H9 (cell line): Measurements from ENCODE around the gene TRIM32. TPM values are rescaled to one million over a fixed set of nuclear protein-coding genes. Genes with fewer than 3 reads are reported as not detected.

ENCODE experiments used
- DNase-seq: peaks from one replicate; pipeline ENCODE4 v3.0.0-alpha.2; 2017
- H2AFZ ChIP-seq: one replicate; pipeline ENCODE4 v1.6.1; 2013; ENCODE audit warnings: mild to moderate bottlenecking, low read length, control low read depth, moderate library complexity
- H2AK5ac ChIP-seq: 2 replicates; pipeline ENCODE4 v1.6.1; 2013; ENCODE audit warnings: low read length, control low read depth, mixed read lengths; ENCODE audit not compliant: insufficient read length
- H2BK120ac ChIP-seq: one replicate; pipeline ENCODE4 v1.6.1; 2013; ENCODE audit warnings: low read depth, mild to moderate bottlenecking, low read length, control low read depth, inconsistent platforms; ENCODE audit not compliant: poor library complexity, severe bottlenecking
- H2BK12ac ChIP-seq: 2 replicates; pipeline ENCODE4 v1.6.1; 2013; ENCODE audit warnings: low read length, control low read depth, mixed read lengths, low read depth; ENCODE audit not compliant: insufficient read length
- H2BK15ac ChIP-seq: 2 replicates; pipeline ENCODE4 v1.6.1; 2013; ENCODE audit warnings: low read depth, low read length, control low read depth
- H2BK20ac ChIP-seq: one replicate; pipeline ENCODE4 v1.6.1; 2013; ENCODE audit warnings: low read depth, mild to moderate bottlenecking, low read length, control low read depth, inconsistent platforms; ENCODE audit not compliant: poor library complexity, severe bottlenecking
- H2BK5ac ChIP-seq: 2 replicates; pipeline ENCODE4 v1.6.1; 2013; ENCODE audit warnings: low read length, control low read depth, mixed read lengths; ENCODE audit not compliant: insufficient read length
- H3K14ac ChIP-seq: 2 replicates; pipeline ENCODE4 v1.6.1; 2013; ENCODE audit warnings: low read length, control low read depth; ENCODE audit not compliant: insufficient read depth
- H3K18ac ChIP-seq: 2 replicates; pipeline ENCODE4 v1.6.1; 2013; ENCODE audit warnings: low read depth, mild to moderate bottlenecking, mixed read lengths, low read length, control low read depth; ENCODE audit not compliant: insufficient read length
- H3K23ac ChIP-seq: 2 replicates; pipeline ENCODE4 v1.6.1; 2013; ENCODE audit warnings: low read length, control low read depth, mixed read lengths, low read depth; ENCODE audit not compliant: insufficient read length
- H3K23me2 ChIP-seq: 2 replicates; pipeline ENCODE4 v1.6.1; 2013; ENCODE audit warnings: low read depth, mild to moderate bottlenecking, mixed read lengths, low read length, control low read depth; ENCODE audit not compliant: insufficient read length, poor library complexity, severe bottlenecking
- H3K27ac ChIP-seq: 2 replicates; pipeline ENCODE4 v1.5.1; 2013; ENCODE audit warnings: low read length, control low read depth, mixed read lengths, low read depth; ENCODE audit not compliant: insufficient read length
- H3K27me3 ChIP-seq: 2 replicates; pipeline ENCODE4 v1.6.1; 2013; ENCODE audit warnings: low read length, control low read depth, inconsistent platforms; ENCODE audit not compliant: insufficient read depth
- H3K4ac ChIP-seq: 2 replicates; pipeline ENCODE4 v1.6.1; 2013; ENCODE audit warnings: low read depth, mild to moderate bottlenecking, control low read depth, inconsistent platforms, low read length, moderate library complexity
- H3K4me1 ChIP-seq: 2 replicates; pipeline ENCODE4 v1.6.1; 2013; ENCODE audit warnings: low read length, control low read depth, inconsistent platforms; ENCODE audit not compliant: insufficient read depth
- H3K4me2 ChIP-seq: 2 replicates; pipeline ENCODE4 v1.6.1; 2013; ENCODE audit warnings: low read length, control low read depth, mixed read lengths; ENCODE audit not compliant: insufficient read length, insufficient read depth
- H3K56ac ChIP-seq: 2 replicates; pipeline ENCODE4 v1.6.1; 2013; ENCODE audit warnings: low read depth, mild to moderate bottlenecking, mixed read lengths, low read length, control low read depth; ENCODE audit not compliant: insufficient read length
- H3K79me1 ChIP-seq: 2 replicates; pipeline ENCODE4 v1.6.1; 2013; ENCODE audit warnings: low read depth, mild to moderate bottlenecking, moderate library complexity, low read length, control low read depth, inconsistent platforms; ENCODE audit not compliant: insufficient read depth, poor library complexity, severe bottlenecking
- H3K79me2 ChIP-seq: 2 replicates; pipeline ENCODE4 v1.6.1; 2013; ENCODE audit warnings: low read length, control low read depth, inconsistent platforms; ENCODE audit not compliant: insufficient read depth
- H3K9ac ChIP-seq: 2 replicates; pipeline ENCODE4 v1.6.1; 2013; ENCODE audit warnings: low read length, control low read depth, mixed read lengths; ENCODE audit not compliant: insufficient read length; ENCODE audit errors: extremely low read depth
- H3K9me3 ChIP-seq: one replicate; pipeline ENCODE4 v1.6.1; 2013; ENCODE audit warnings: low read depth, low read length, inconsistent platforms; ENCODE audit not compliant: control insufficient read depth
- H3T11ph ChIP-seq: one replicate; pipeline ENCODE4 v1.6.1; 2013; ENCODE audit warnings: mild to moderate bottlenecking, low read length, control low read depth, inconsistent platforms
- H4K20me1 ChIP-seq: one replicate; pipeline ENCODE4 v1.6.1; 2013; ENCODE audit not compliant: control insufficient read depth, insufficient read length, insufficient read depth
- H4K5ac ChIP-seq: 2 replicates; pipeline ENCODE4 v1.6.1; 2013; ENCODE audit warnings: low read depth, mild to moderate bottlenecking, mixed read lengths, low read length, control low read depth; ENCODE audit not compliant: insufficient read length
- H4K8ac ChIP-seq: replicated peaks from 2 replicates; pipeline ENCODE4 v1.6.1; 2013; ENCODE audit warnings: low read length, control low read depth, mixed read lengths, low read depth; ENCODE audit not compliant: insufficient read length
- H4K91ac ChIP-seq: 2 replicates; pipeline ENCODE4 v1.6.1; 2013; ENCODE audit warnings: low read depth, mild to moderate bottlenecking, moderate library complexity, mixed read lengths, low read length, control low read depth; ENCODE audit not compliant: insufficient read length
- H3K27ac Mint-ChIP-seq, 3 experiments: 2 replicates in 2 of 3; 3 replicates in 1 of 3; pipeline ENCODE4 v1.8.0; 2020 to 2021; ENCODE audit warnings: mixed read lengths in 3 of 3, mild to moderate bottlenecking in 1 of 3, moderate library complexity in 1 of 3
- H3K27me3 Mint-ChIP-seq: 2 replicates; pipeline ENCODE4 v1.8.0; 2021; ENCODE audit warnings: low read depth, mild to moderate bottlenecking, moderate library complexity, mixed read lengths
- H3K36me3 Mint-ChIP-seq, 3 experiments: 2 replicates in 2 of 3; 3 replicates in 1 of 3; pipeline ENCODE4 v1.8.0; 2020 to 2021; ENCODE audit warnings: low read depth in 3 of 3, mixed read lengths in 3 of 3; ENCODE audit not compliant: insufficient read depth in 1 of 3
- H3K4me1 Mint-ChIP-seq, 2 experiments: 2 replicates each; pipeline ENCODE4 v1.8.0; 2020; ENCODE audit warnings: mixed read lengths in 2 of 2
- H3K4me3 Mint-ChIP-seq, 2 experiments: 2 replicates in 1 of 2; 3 replicates in 1 of 2; pipeline ENCODE4 v1.8.0; 2020 to 2021; ENCODE audit warnings: mild to moderate bottlenecking in 2 of 2, mixed read lengths in 2 of 2, moderate library complexity in 1 of 2
- H3K9me3 Mint-ChIP-seq, 2 experiments: 2 replicates in 1 of 2; 3 replicates in 1 of 2; pipeline ENCODE4 v1.8.0; 2020; ENCODE audit warnings: mild to moderate bottlenecking in 2 of 2, mixed read lengths in 2 of 2, moderate library complexity in 1 of 2
- WGBS: extraction: QIAGEN DNeasy Blood & Tissue Kit; methylation state at CpG from one replicate; pipeline ENCODE4 v1.1.7; 2013; ENCODE audit warnings: missing lambda C conversion rate, low lambda C conversion rate, mixed read lengths; ENCODE audit not compliant: insufficient read length; ENCODE audit errors: extremely low coverage; 5-methylcytosine and 5-hydroxymethylcytosine counted together
- total RNA-seq: library from RNA; stranded (reverse); gene quantifications from 2 replicates; pipeline ENCODE4 v1.2.1, GENCODE V29; 2021
- TF ChIP-seq, protein P1 (sequence below): fragments of 200-600 bp; sonication (generic); conservative IDR thresholded peaks from 3 replicates; pipeline ENCODE4 v1.8.0; 2021; ENCODE audit warnings: antibody characterized with exemption, mild to moderate bottlenecking

The TRIM32 gene
- total RNA-seq, 1 experiment from 2014 or later: 12.9 TPM

DNA sequence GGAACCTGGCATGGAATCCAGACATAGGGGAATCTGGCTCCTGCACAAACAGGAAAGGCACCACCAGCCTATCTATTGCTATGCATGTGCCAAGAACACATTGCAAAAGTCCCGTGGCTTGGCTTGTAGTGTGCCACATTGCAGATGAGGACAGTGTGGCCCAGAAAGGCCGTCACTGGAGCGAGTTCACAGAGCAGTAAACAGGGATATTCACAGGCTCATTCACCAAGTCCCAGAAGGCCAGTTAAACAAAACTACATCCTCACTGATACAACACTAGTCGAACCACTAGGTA is 39.6 kb upstream of the TRIM32 start:
- H3K23ac ChIP-seq: no peak overlapping the region
- no peak overlapping the region for H2BK20ac ChIP-seq
- H4K8ac ChIP-seq: no peak overlapping the region
- no peak overlapping the region for H2AFZ ChIP-seq
- H2BK12ac ChIP-seq: no peak overlapping the region
- H4K5ac ChIP-seq: no peak overlapping the region
- H3K27me3 ChIP-seq: no peaks in the 10 kb centered on the region
- H3K4me1 Mint-ChIP-seq: no peaks in the 10 kb centered on the region
- no peak overlapping the region for H3K9ac ChIP-seq
- no peak overlapping the region for H3K4me2 ChIP-seq
- H4K20me1 ChIP-seq: no peaks in the 10 kb centered on the region
- H3T11ph ChIP-seq: no peak overlapping the region
- H3K79me1 ChIP-seq: no peaks in the 10 kb centered on the region
- no peak overlapping the region for H3K18ac ChIP-seq
- no peaks in the 10 kb centered on the region for H3K23me2 ChIP-seq
- no peak overlapping the region for H2AK5ac ChIP-seq
- H3K36me3 Mint-ChIP-seq: no peaks in the 10 kb centered on the region; a peak in 2 of 7 replicates
- no peak overlapping the region for H3K14ac ChIP-seq
- H3K4ac ChIP-seq: no peak overlapping the region
- no peak overlapping the region for H2BK120ac ChIP-seq
- TF ChIP-seq, protein P1, sequence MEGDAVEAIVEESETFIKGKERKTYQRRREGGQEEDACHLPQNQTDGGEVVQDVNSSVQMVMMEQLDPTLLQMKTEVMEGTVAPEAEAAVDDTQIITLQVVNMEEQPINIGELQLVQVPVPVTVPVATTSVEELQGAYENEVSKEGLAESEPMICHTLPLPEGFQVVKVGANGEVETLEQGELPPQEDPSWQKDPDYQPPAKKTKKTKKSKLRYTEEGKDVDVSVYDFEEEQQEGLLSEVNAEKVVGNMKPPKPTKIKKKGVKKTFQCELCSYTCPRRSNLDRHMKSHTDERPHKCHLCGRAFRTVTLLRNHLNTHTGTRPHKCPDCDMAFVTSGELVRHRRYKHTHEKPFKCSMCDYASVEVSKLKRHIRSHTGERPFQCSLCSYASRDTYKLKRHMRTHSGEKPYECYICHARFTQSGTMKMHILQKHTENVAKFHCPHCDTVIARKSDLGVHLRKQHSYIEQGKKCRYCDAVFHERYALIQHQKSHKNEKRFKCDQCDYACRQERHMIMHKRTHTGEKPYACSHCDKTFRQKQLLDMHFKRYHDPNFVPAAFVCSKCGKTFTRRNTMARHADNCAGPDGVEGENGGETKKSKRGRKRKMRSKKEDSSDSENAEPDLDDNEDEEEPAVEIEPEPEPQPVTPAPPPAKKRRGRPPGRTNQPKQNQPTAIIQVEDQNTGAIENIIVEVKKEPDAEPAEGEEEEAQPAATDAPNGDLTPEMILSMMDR: no peak; the same call in 2 of the 3 replicates
- WGBS: no CpG with 5 or more reads among the region's 4 CpGs
- no peak overlapping the region for H3K27ac ChIP-seq
- no peak overlapping the region for H3K27ac Mint-ChIP-seq
- no peak for DNase-seq
- no peaks in the 10 kb centered on the region for H3K9me3 ChIP-seq
- no peaks in the 10 kb centered on the region for H3K4me1 ChIP-seq
- no peaks in the 10 kb centered on the region for H3K27me3 Mint-ChIP-seq
- no peak overlapping the region for H2BK15ac ChIP-seq
- H3K9me3 Mint-ChIP-seq: no peaks in the 10 kb centered on the region
- H3K56ac ChIP-seq: no peak overlapping the region
- H2BK5ac ChIP-seq: no peak overlapping the region
- H3K79me2 ChIP-seq: no peaks in the 10 kb centered on the region
- H3K4me3 Mint-ChIP-seq: no peak overlapping the region
- no peak overlapping the region for H4K91ac ChIP-seq
